GM19438 (cell line): ENCODE measurements around the gene CNNM2.
"Not testable (repeated sequence)": the region's sequence is repeated elsewhere in the genome, so short reads cannot be mapped to it uniquely, and the experiment has no call there.

Experiments
- ATAC-seq: cut with Tn5 transposase; IDR thresholded peaks from one replicate; pipeline ENCODE4 v1.9.1; 2021; ENCODE audit warnings: low read depth; ENCODE audit not compliant: unreplicated experiment

CNNM2 gene

GRCh38 chr10:103021900-103022293 is 103.8 kb downstream of the CNNM2 start:
- ATAC-seq: no peak

DNA sequence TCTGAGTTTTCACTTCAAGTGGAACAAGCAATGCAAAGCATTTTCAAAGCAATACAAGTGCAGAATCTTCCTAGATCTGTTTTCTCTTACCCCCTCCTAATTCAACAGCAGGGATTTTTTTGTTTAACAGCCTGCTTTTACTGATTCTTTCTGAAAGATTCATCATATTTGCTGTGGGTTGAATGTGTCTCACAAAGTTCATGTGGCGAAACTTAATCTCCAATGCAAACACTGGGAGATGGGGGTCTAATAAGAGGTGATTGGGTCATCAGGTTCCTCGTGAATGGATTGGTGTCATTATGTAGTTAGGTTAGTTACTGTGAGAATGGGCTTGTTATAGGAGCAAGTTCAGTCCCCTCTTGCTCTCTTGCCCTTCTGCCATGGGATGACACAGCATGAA is 107.6 kb downstream of the CNNM2 start:
- no peak for ATAC-seq

- no peak for ATAC-seq
Observed at GRCh38 chr10:103038570-103038969, 120.5 kb downstream of the CNNM2 start.

GRCh38 chr10:103040418-103040817 is 122.3 kb downstream of the CNNM2 start:
- ATAC-seq: no peak

DNA sequence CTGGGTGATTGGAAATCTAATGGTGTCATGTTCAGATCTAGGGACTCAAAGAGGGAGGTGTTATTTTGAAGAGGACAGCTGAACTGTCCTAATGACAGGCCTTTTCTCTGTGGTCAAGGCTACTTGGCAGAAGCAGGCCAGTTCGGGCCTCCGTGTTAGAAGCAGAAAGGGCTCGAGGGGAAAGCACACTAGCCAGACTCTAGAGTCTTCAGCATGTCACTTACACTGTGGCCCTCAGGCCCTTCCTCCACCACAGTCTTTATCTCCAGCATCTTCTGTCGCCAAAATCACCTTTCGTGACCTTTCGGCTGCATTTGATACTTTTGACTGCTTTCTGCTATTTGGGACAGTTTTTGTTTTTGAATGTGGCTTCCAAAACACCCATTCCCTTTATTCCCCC is 123.3 kb downstream of the CNNM2 start:
- no peak for ATAC-seq

DNA sequence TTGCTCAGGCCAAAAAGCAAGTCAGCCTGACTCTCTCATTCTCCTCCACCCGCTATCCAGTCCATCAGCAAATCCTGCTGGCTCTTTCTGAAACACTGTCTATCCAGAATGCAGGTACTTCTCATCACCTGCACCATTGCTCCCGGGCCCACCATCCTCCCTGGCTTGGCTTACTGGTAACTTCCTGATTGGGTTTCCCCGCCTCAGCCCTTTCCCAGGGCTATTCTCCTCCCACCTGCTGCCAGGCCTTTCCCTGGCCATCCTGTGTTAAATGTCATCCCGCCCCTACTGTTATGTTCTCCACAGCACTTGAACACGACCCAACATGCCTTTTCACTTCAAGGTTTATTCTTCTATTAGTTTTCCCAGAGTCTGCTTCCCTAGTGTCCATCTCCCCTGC is 124.0 kb downstream of the CNNM2 start:
- ATAC-seq: no peak

DNA sequence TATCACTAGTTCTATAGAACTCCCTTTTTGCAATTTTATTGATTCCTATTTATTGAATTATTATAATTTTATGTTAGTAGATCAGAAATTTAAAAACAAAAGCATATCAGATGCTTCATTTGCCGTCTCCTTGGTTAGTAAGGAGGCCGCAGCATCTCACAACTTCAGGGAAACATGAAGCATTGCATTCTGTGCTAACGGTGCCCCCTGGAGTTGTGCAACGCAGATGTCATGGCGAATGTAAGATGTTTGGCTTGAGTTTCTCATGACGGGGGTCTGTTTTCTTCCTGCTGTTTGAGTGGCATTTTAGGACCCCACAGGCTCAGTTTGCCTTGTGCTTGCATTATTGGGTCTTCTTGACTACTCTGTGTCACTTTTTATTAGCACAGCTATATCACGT is 124.8 kb downstream of the CNNM2 start:
- ATAC-seq: no peak

DNA sequence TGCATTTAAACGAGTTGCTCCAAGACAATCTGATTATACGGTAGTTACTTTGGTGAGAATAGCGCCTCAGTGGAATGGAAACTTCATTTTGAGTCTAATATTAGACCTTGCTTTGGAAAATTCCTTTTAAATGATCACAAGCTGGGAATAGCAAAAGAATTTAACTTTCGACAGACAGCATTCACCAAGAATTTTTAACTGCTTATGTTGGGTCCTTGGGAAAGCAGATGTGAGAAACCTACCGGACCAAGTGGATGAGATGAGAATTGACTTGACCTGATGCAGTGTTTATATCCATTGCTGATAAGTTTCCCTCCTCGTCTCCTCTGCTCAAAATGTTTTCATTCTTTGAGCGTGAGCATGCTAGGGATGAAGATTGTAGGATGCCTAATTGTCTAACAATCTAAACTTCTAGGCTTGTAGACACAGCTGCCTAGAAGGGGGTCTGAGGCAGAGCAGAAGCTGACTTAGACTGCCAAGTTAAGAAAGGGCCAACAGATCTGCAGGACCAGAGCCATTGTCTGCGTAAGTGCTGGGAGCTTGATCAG is 126.9 kb downstream of the CNNM2 start:
- ATAC-seq: no peak

- no peak for ATAC-seq
Observed at GRCh38 chr10:103045961-103046360, 127.9 kb downstream of the CNNM2 start.

DNA sequence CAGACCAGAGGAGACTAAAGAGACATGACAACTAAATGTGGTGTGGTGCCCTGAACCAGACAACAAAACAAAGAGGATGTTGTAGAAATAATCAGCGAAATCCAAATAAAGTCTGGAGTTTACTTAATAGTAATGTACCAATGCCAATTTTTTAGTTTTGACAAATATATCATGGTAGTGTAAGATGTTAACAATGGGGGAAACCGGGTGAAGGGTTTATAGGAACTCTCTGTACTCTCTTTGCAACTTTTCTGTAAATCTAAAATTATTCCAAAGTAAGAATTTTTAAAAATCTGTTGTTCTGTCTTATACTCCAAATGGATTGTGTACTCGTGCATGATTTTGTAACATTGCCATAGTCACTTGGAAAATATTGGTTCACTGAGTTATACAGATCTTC is 129.3 kb downstream of the CNNM2 start:
- ATAC-seq: no peak

- no peak for ATAC-seq
Observed at GRCh38 chr10:103049237-103049636, 131.1 kb downstream of the CNNM2 start.

GRCh38 chr10:103053659-103054581 is 135.8 kb downstream of the CNNM2 start:
- peak; percentile 88 for ATAC-seq

DNA sequence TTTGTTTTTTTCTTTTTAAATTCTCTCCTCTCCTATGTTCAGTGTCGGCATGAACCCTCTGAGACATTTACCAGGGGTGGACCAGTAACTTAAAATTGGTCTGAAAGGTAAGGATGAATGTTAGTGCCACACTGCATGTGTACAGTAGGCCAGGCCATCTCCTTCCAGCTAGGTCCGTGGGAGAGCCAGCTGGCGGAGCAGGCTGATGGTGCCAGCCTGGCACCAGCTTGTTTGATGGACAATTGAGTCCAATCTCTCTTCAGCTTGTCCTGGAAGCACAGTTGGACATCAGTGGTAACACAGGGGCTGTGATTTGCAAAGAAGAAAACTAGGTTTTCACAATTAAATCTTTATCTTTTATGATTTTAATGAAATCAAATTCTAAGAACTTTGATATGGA is 136.5 kb downstream of the CNNM2 start:
- ATAC-seq: no peak

DNA sequence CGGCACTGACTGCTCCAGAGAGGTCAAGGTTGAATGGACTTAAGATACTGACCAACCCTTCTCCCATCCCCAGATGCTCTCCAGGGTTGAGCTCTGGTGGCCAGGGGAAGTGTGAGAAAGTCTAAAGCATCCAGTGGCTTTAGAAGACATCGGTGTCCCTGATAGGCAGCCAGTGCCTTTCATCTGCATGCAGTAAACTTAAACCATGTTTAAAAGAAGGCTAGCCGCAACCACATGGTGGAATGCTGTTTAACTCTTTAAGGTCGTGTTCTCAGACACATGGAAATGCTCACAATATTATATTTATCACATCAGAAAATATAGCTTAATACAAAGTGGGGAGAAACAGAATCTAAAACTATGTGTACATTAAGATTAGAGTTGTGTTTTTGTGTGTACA is 137.0 kb downstream of the CNNM2 start:
- ATAC-seq: no peak

GRCh38 chr10:103058034-103058433 is 139.9 kb downstream of the CNNM2 start:
- no peak for ATAC-seq

- no peak for ATAC-seq
Observed at GRCh38 chr10:103060575-103060974, 142.5 kb downstream of the CNNM2 start.

- no peak for ATAC-seq
Observed at GRCh38 chr10:103062854-103063590, 144.9 kb downstream of the CNNM2 start.

DNA sequence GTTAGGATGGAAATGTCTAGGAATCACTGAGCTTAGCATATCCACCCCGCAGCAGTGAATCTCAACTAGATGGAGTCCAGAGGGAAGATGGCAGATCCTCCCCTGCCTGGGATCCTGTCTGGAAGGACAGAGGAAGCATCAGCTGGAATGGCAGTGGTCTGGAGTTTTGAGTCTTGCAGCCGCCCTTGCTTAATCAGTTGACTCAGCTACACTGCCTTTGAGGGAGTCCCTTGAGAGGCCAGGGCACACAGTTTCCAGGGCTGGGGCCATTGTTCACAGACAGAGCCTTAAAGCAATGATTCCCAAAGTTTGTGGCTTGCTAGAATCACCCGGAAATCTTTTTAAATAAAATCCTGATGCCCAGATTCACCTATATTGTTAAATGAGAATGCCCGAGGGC is 146.9 kb downstream of the CNNM2 start:
- ATAC-seq: no peak

- no peak for ATAC-seq
Observed at GRCh38 chr10:103066141-103067098, 148.3 kb downstream of the CNNM2 start.

GRCh38 chr10:103067099-103067477 is 149.0 kb downstream of the CNNM2 start:
- ATAC-seq: not testable (repeated sequence)
